Skeletal muscle satellite cell (primary cell): ENCODE results near the gene OSBPL6.

Source experiments
- H3K27me3 ChIP-seq: 2 replicates; pipeline ENCODE4 v1.7.0; 2013; ENCODE audit warnings: low read length; ENCODE audit not compliant: control insufficient read depth, insufficient read depth
- H3K36me3 ChIP-seq: 2 replicates; pipeline ENCODE4 v1.7.0; 2013; ENCODE audit warnings: mild to moderate bottlenecking, control low read depth, low read length; ENCODE audit not compliant: insufficient read depth
- H3K4me1 ChIP-seq: 2 replicates; pipeline ENCODE4 v1.7.0; 2013; ENCODE audit warnings: low read length; ENCODE audit not compliant: control insufficient read depth, insufficient read depth
- H3K4me2 ChIP-seq: 2 replicates; pipeline ENCODE4 v1.7.0; 2013; ENCODE audit warnings: mild to moderate bottlenecking, low read length
- H3K4me3 ChIP-seq: 2 replicates; pipeline ENCODE4 v1.7.0; 2013; ENCODE audit warnings: low read length
- H3K9ac ChIP-seq: 2 replicates; pipeline ENCODE4 v1.7.0; 2013; ENCODE audit warnings: mild to moderate bottlenecking, low read depth, low read length, moderate library complexity
- H3K9me3 ChIP-seq: replicated peaks from 2 replicates; pipeline ENCODE4 v1.7.0; 2013; ENCODE audit warnings: mild to moderate bottlenecking, control low read depth, low read length

The OSBPL6 gene

DNA sequence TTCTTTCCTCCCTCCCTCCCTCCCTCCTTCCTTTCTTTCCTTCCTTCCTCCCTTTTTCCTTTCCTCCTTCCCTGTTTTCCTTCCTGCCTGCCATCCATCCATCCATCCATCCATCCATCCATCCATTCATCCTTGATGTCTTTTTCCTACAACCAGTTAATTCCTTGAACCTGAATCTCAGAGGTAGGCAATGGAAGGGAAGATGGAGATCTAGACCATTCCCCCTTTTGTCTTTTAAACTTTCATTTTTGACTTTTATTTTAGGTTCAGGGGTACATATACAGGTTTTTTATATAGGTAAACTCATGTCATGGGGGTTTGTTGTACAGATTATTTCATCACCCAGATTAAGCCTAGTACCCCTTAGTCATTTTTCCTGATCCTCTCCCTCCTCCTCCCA is 97.4 kb downstream of the OSBPL6 start:
- Histone ChIP-seq H3K9me3 (no peaks in the 10 kb centered on the region), H3K36me3 (no peaks in the 10 kb centered on the region), H3K9ac (no peak overlapping the region), H3K4me1 (peaks cover 6% of the 10 kb centered on the region), H3K4me2 (no peak overlapping the region), H3K27me3 (no peaks in the 10 kb centered on the region), H3K4me3 (no peak overlapping the region)

DNA sequence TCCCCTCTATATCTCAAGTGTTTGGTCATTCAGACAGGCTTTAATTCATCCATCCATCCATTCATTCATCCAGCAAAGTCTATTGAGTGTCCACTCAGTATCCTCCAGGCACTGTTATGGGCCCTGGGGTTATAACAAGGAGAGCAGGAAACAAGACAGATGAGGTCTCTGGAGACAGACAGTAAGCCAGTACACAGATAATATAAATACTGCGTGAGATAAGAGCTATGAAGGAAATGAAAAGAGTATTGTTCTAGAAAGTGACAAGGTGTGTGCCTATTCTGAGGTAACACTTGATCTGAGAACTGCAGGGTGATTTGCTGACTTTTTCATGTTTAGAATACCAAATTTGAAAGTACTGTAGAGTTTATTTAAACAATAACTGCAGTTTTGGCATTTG is 98.3 kb downstream of the OSBPL6 start:
- H3K36me3 ChIP-seq: no peaks in the 10 kb centered on the region
- no peak overlapping the region for H3K4me3 ChIP-seq
- H3K9me3 ChIP-seq: no peaks in the 10 kb centered on the region
- no peak overlapping the region for H3K9ac ChIP-seq
- H3K4me1 ChIP-seq: peaks cover 9% of the 10 kb centered on the region
- H3K27me3 ChIP-seq: no peaks in the 10 kb centered on the region
- H3K4me2 ChIP-seq: no peak overlapping the region

DNA sequence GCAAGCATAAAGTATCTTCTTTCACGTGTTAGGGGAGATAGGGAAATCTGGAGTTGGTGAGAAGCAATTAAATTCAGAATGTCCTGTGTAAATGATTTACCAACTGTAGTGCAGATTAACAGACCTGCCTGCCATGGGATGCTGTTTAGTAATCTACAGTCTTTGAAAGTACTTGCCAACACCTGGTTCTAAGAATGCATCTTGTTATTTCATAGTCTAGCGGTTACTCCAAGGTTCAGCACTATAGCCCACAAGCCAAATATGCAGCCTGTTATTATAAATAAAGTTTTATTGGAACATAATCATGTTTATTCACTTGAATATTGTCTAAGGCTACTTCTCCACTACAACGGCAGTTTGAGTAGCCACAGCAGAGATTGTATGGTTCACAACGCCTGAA is 100.8 kb downstream of the OSBPL6 start:
- Histone ChIP-seq H3K36me3 (no peaks in the 10 kb centered on the region), H3K4me3 (no peak overlapping the region), H3K27me3 (no peaks in the 10 kb centered on the region), H3K9me3 (no peaks in the 10 kb centered on the region), H3K4me1 (peaks cover 21% of the 10 kb centered on the region), H3K9ac (no peak overlapping the region), H3K4me2 (no peak overlapping the region)

DNA sequence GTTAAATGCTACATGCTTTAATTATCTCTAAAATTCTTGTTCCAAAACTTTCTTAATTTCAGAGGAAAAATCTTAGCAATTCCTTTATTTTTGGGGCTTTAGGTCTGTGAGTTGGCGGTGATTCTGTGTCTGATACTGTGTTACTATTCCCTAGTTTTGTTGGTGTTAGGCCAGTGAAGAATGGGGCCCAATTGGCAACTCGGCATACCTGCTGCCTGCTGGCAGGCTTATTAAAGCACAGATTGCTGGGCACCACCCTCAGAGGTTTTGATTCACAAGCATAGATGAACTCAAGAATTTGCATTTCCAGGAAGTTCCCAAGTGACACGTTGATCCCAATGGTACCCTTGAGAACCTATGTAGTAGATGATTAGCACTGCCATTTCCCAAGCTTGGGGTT is 101.6 kb downstream of the OSBPL6 start:
- Histone ChIP-seq H3K36me3 (no peaks in the 10 kb centered on the region), H3K9ac (no peak overlapping the region), H3K9me3 (no peaks in the 10 kb centered on the region), H3K4me2 (no peak overlapping the region), H3K4me1 (peaks cover 21% of the 10 kb centered on the region), H3K4me3 (no peak overlapping the region), H3K27me3 (no peaks in the 10 kb centered on the region)

DNA sequence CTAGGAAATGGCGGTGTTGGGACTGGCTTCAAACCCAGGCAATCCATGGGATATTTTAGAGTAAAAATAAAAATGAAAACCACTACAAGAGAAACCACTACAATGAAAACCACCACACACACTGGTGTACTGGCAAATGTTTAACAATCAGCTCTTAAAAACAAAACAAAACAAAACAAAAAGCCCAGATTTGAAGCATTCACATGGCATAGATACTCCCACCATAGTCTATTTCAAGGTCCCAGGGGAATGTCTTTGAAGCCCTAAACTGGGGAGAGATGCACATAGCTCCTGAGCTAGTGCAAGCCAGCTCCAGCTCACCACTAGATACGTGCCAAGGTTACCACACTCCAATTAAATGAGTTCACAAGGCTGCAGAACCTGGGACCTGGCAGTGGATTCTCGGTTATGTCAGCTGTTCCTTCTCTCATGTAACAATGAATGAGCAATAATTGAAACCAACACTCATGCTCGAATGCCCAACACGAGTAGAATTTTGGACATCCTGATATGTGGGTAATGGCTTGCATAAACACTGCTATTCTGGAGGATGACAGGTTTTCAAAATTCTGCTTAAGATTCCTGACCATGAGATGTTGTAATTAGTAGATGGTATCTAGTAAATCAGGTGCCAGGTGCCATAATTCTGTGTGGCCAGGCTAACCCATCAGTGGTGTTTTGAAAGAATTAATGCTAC is 102.2 kb downstream of the OSBPL6 start:
- Histone ChIP-seq H3K9me3 (no peaks in the 10 kb centered on the region), H3K4me1 (peaks cover 21% of the 10 kb centered on the region), H3K4me3 (no peak overlapping the region), H3K9ac (no peak overlapping the region), H3K27me3 (no peaks in the 10 kb centered on the region), H3K4me2 (no peak overlapping the region), H3K36me3 (no peaks in the 10 kb centered on the region)

DNA sequence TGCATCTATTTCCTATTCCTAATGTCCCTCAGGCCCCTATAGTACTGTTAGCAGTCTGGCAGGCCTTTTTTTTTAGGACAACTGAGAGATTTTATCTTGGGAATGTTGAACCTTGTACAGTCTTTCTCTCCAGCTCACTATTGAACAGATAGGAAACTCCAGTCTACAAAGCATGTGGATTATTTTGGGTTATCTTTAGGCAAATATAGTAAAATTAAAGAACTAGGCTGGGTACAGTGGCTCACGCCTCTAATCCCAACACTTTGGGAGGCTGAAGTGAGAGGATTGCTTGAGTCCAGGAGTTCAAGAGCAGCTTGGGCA is 102.7 kb downstream of the OSBPL6 start:
- H3K36me3 ChIP-seq: no peaks in the 10 kb centered on the region
- no peak overlapping the region for H3K4me2 ChIP-seq
- H3K9me3 ChIP-seq: no peaks in the 10 kb centered on the region
- no peaks in the 10 kb centered on the region for H3K27me3 ChIP-seq
- H3K9ac ChIP-seq: no peak overlapping the region
- H3K4me3 ChIP-seq: no peak overlapping the region
- peaks cover 21% of the 10 kb centered on the region for H3K4me1 ChIP-seq

DNA sequence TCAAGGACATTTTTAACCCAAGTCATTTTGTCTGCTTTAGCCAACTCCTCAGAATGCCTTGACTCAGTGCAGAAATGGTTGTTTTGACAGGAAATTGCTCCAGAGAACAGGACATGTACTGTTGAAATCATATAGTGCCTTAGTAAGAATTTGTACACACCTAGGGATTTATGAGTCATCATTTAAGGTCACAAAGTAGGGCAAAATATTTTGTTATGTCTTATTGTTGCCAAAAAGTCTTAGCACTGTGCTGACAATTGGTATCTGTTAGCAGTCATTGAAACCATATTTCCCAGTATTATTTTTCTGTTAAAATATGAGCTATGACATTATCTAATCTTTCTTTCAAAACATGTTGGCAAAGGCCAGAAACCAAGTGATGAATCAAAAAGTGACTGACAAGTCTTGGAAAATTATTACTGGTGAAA is 104.5 kb downstream of the OSBPL6 start:
- no peak overlapping the region for H3K4me3 ChIP-seq
- no peaks in the 10 kb centered on the region for H3K36me3 ChIP-seq
- H3K4me2 ChIP-seq: no peak overlapping the region
- H3K9ac ChIP-seq: no peak overlapping the region
- no peaks in the 10 kb centered on the region for H3K9me3 ChIP-seq
- H3K27me3 ChIP-seq: no peaks in the 10 kb centered on the region
- H3K4me1 ChIP-seq: peaks cover 21% of the 10 kb centered on the region

DNA sequence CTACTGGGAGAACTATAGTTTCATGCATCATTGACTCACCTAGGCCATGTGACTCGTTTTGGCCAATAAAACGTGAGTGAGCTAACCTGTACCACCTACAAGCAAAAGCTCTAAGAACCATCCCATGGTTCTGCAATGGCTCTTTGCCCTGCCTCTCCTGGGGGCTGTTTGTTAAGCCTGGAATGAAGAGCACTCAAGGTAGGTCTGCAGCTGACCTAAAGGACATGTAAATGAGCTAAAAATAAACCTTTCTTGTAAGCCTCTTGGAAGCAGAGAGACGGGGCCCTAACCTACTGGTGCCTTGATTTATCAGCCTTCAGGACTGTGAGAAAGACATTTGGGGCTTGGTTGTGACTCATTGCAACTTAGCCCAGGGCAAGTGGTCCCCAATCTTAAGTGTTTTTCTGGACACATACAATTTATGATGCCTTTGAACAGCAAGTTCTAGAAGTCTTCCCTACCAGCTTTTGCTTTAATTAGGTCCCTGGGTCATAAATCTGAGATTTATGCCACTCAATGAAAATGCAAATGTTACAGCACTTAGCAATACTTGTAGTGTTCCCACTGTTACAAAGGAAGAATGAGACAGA is 107.4 kb downstream of the OSBPL6 start:
- no peaks in the 10 kb centered on the region for H3K9me3 ChIP-seq
- no peaks in the 10 kb centered on the region for H3K27me3 ChIP-seq
- H3K9ac ChIP-seq: no peak overlapping the region
- no peak overlapping the region for H3K4me3 ChIP-seq
- peaks cover 15% of the 10 kb centered on the region for H3K4me1 ChIP-seq
- H3K36me3 ChIP-seq: no peaks in the 10 kb centered on the region
- H3K4me2 ChIP-seq: no peak overlapping the region

DNA sequence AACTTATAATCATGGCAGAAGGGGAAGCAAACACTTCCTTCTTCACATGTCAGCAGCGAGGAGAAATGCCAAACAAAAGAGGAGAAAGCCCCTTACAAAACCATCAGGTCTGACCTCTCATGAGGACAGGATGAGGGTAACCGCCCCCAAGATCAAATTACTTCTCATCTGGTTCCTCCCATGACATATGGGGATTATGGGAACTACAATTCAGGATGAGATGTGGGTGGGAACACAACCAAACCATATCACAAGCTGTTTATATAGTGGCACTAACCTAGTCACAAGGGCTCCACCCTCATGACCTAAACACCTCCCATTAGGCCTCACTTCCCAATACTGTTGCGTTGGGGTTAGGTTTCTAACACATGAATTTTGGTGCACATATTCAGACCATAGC is 110.0 kb downstream of the OSBPL6 start:
- Histone ChIP-seq H3K9ac (no peak overlapping the region), H3K4me3 (no peak overlapping the region), H3K4me2 (no peak overlapping the region), H3K4me1 (peaks cover under 1% of the 10 kb centered on the region), H3K9me3 (no peaks in the 10 kb centered on the region), H3K36me3 (no peaks in the 10 kb centered on the region), H3K27me3 (no peaks in the 10 kb centered on the region)

DNA sequence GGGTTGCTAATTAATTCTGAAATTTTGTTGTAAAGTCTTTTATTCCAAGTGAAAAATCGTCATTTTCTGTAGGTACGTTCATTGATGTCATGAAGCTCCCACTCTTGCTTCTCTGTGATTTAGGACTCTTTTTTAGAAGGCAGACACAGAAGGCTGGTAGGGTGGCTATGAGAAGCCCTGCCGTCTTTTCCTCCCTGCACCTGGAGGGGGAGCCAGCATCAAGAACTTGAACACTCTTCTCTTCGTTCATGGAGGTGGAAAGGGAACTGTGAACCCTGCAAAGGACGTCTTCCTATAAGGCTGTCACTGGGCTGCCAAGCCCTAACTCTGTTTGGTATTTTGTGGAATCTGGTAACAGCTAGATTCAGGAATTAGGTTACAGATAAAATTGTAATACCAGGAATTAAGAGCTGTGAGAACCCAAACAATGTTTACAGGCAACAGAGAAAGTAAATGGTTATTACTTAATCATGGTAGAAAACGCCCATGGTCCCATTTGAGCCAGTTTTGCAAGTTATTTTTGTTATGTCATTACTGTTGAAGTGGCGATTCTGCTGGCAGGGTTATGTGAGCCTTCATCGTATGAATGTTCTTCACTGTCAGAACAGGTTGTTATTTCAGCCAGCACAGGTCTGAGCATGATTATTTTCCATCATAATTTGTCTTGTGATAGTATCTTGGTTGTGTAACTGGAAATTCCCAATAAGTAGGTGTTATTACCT is 112.2 kb downstream of the OSBPL6 start:
- Histone ChIP-seq H3K4me1 (no peaks in the 10 kb centered on the region), H3K27me3 (no peaks in the 10 kb centered on the region), H3K4me2 (no peak overlapping the region), H3K4me3 (no peak overlapping the region), H3K36me3 (no peaks in the 10 kb centered on the region), H3K9me3 (no peaks in the 10 kb centered on the region), H3K9ac (no peak overlapping the region)

DNA sequence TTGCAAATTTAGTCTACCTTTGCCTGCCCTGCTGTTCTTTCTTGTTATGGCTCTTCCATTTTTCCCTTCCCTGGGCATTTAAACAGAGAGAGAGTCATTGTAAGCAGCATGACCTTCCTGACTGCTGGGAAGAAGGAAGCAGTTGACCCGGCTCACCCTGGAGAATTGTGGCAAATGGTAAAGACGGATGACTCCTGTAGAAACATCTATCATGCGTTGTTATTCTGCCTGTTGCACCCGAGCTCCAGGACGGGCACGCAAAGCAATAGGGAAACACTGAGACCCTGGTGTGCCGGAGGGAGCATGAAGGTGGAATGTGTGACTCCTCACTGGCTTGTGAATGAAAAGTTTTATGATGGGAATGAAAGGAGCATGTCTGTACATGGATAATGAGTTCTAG is 113.3 kb downstream of the OSBPL6 start:
- no peaks in the 10 kb centered on the region for H3K4me1 ChIP-seq
- no peaks in the 10 kb centered on the region for H3K27me3 ChIP-seq
- no peak overlapping the region for H3K9ac ChIP-seq
- no peaks in the 10 kb centered on the region for H3K9me3 ChIP-seq
- H3K4me3 ChIP-seq: no peak overlapping the region
- no peak overlapping the region for H3K4me2 ChIP-seq
- H3K36me3 ChIP-seq: no peaks in the 10 kb centered on the region

DNA sequence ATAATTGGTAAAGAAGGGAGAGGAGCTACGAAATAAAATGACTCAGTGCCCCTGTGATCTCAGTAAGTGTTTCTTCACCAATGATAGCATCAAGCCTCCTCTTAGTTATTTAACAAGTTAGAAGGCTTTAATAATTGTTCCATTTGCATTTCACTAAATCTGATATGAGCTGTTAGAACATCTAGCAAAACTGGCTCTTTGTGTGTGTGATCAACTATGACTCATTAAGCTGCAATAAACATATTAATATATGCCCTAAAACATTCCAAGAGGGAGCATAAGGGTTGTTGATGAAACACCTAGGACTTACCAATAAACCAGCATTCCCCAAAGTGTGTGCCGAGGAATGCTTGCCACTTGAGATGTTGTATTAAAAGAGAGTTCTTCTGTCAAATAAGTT is 115.2 kb downstream of the OSBPL6 start:
- Histone ChIP-seq H3K4me2 (no peak overlapping the region), H3K36me3 (no peaks in the 10 kb centered on the region), H3K9ac (no peak overlapping the region), H3K27me3 (no peaks in the 10 kb centered on the region), H3K4me1 (no peaks in the 10 kb centered on the region), H3K9me3 (no peaks in the 10 kb centered on the region), H3K4me3 (no peak overlapping the region)
